ENCODE results near the gene MAOA. TPM values are rescaled to one million over a fixed set of nuclear protein-coding genes. Genes with fewer than 3 reads are reported as not detected.

Gene MAOA
- total and polyA plus RNA-seq, 9 of the 15 experiments (the other 6 are each of a cell fraction or from before 2014, with no cell fraction given), result 0.68 to 2.7 (median 1.9) TPM

- no peak for TF ChIP-seq ATF3 (IDR thresholded peaks at IDR 0.05)
- no peak for TF ChIP-seq ATF3 (CRISPR knock-in tag; conservative IDR thresholded peaks at IDR 0.05)
- no peak for TF ChIP-seq ZNF695 (CRISPR knock-in tag; IDR thresholded peaks at IDR 0.05)
- no peak for TF ChIP-seq ZHX1 (conservative IDR thresholded peaks at IDR 0.05; ENCODE audit: low read length)
These were observed 75.0 kb downstream of the MAOA start (continued) for GRCh38 chrX:43731086-43731485.

GRCh38 chrX:43733699-43734098 lies 77.6 kb downstream of the MAOA start:
- no peak overlapping the region for H2AFZ ChIP-seq (ENCODE audit: low read depth, low read length)
- H3K9me1 ChIP-seq (ENCODE audit: control insufficient read depth, insufficient read depth, low read length), result no peaks in the 10 kb centered on the region
- no TSS peak for BruUV-seq (replicated peaks)
- no peak overlapping the region for H3K9ac ChIP-seq (ENCODE audit: insufficient read depth in 1 of 2, low read depth in 2 of 2, low read length in 2 of 2)
- CTCF ChIA-PET (ENCODE audit: low intra/inter-chr PET ratio), result no interaction called here
- H3K27ac ChIP-seq (ENCODE audit: extremely low read depth, low read depth, low read length), result no peak overlapping the region
- H3K4me2 ChIP-seq (ENCODE audit: insufficient read depth, low read length), result no peak overlapping the region
- ATAC-seq (no peak), DNase-seq (ENCODE audit: extremely low read depth in 1 of 4, low spot score in 3 of 4) (no peak), FAIRE-seq (no peak)
- H3K79me2 ChIP-seq (ENCODE audit: control insufficient read depth, insufficient read depth, low read length), result no peaks in the 10 kb centered on the region
- no peaks in the 10 kb centered on the region for H3K4me1 ChIP-seq (replicated peaks in 1 of 2; ENCODE audit: control insufficient read depth in 2 of 2, insufficient read depth in 2 of 2, low read length in 2 of 2)
- intact Hi-C loops (cut with micrococcal nuclease), result no loop called here
- no peaks in the 10 kb centered on the region for H3K36me3 ChIP-seq (ENCODE audit: control insufficient read depth, insufficient read depth, low read length)
- H3K9me3 ChIP-seq (replicated peaks; ENCODE audit: control insufficient read depth, insufficient read depth, low read depth, low read length), result no peaks in the 10 kb centered on the region
- no CpG with 5 or more reads among the region's 1 CpG for WGBS (ENCODE audit: insufficient coverage, low coverage, missing lambda C conversion rate)
- no peaks in the 10 kb centered on the region for H3K27me3 ChIP-seq (ENCODE audit: control insufficient read depth in 2 of 2, insufficient read depth in 2 of 2, low read length in 2 of 2)
- H4K20me1 ChIP-seq (replicated peaks; ENCODE audit: control insufficient read depth, insufficient read depth, low read length), result no peaks in the 10 kb centered on the region
- in situ Hi-C loops (cut with MboI), result no loop called here
- POLR2A ChIA-PET, result no interaction called here
- H3K4me3 ChIP-seq, result no peak overlapping the region
- TF ChIP-seq CLOCK (CRISPR knock-in tag; IDR thresholded peaks at IDR 0.05; ENCODE audit: borderline replicate concordance), result no peak
- no peak for TF ChIP-seq STAT5A (IDR thresholded peaks at IDR 0.05; ENCODE audit: borderline replicate concordance, low read length)
- no peak for TF ChIP-seq RBFOX2 (IDR thresholded peaks at IDR 0.05; ENCODE audit: low read depth, low read length)
- TF ChIP-seq THRB (CRISPR knock-in tag; conservative IDR thresholded peaks at IDR 0.05), result no peak
- no peak for TF ChIP-seq ZBTB34 (CRISPR knock-in tag; IDR thresholded peaks at IDR 0.05)
- TF ChIP-seq MAZ (CRISPR knock-in tag; conservative IDR thresholded peaks at IDR 0.05 in 1 of 2, IDR thresholded peaks at IDR 0.05 in 1 of 2), result no peak
